Left lung (tissue), 10 donors: ENCODE results near the gene RTN4RL2. TPM values are rescaled to one million over a fixed set of nuclear protein-coding genes. Genes with fewer than 3 reads are reported as not detected.

ENCODE experiments used
- ATAC-seq: fragments of 200-7000 bp; cut with Tn5 transposase; one replicate; pipeline ENCODE4 v1.9.1; 2020; ENCODE audit warnings: moderate library complexity
- DNase-seq, 4 donors: peaks; one replicate each; pipeline ENCODE4 v3.0.0-alpha.2; 2013 to 2020
- H3K27ac ChIP-seq, 2 donors: fragments of 200-600 bp; sonication (generic) in 1 of 2; one replicate each; pipeline versions ENCODE4 v1.5.0 to v1.8.0; 2020 to 2021
- H3K27me3 ChIP-seq, 2 donors: fragments of 200-600 bp; sonication (generic) in 1 of 2; one replicate each; pipeline versions ENCODE4 v1.5.0 to v1.8.0; 2020 to 2021
- H3K36me3 ChIP-seq, 2 donors: fragments of 200-600 bp; sonication (generic) in 1 of 2; one replicate each; pipeline versions ENCODE4 v1.5.0 to v1.8.0; 2020 to 2021
- H3K4me1 ChIP-seq, 2 donors: fragments of 200-600 bp; one replicate each; pipeline ENCODE4 v1.8.0; 2021
- H3K4me3 ChIP-seq, 2 donors: fragments of 200-600 bp; sonication (generic) in 1 of 2; one replicate each; pipeline versions ENCODE4 v1.5.0 to v1.8.0; 2020 to 2021; ENCODE audit warnings: mild to moderate bottlenecking in 1 of 2
- H3K9me3 ChIP-seq, 2 donors: fragments of 200-600 bp; sonication (generic) in 1 of 2; one replicate each; pipeline versions ENCODE4 v1.5.0 to v1.8.0; 2020 to 2021
- intact Hi-C, 2 donors: fragments of 100-400 bp; cut with DNase I; formaldehyde crosslinking; loops; one replicate each; pipeline versions ENCODE4 v1.11.2 to v1.14.2; 2022
- polyA plus RNA-seq, 6 donors: library from polyadenylated mRNA; unstranded; fragments of 120-200 nt; gene quantifications; one replicate each; pipeline ENCODE4 v1.2.1, GENCODE V29; 2013; ENCODE audit not compliant: insufficient read length in 6 of 6
- total RNA-seq, 2 donors: library from RNA; stranded (reverse); fragmentation: NEBNext Ultra II Directional; extraction: Animal tissue kit (Norgen Biotek cat#: 25700); gene quantifications; one replicate each; pipeline ENCODE4 v1.2.1, GENCODE V29; 2021
- TF ChIP-seq, protein P1 (sequence below), 2 donors: fragments of 200-600 bp; sonication (generic) in 1 of 2; IDR thresholded peaks; one replicate each; pipeline versions ENCODE4 v1.5.0 to v1.8.0; 2021; ENCODE audit warnings: antibody characterized with exemption in 2 of 2
- donor health status: DM: no; HTN: yes; CAD: no.
- donor health status: DM: no; HTN: no; CAD: no.

Gene RTN4RL2
- total and polyA plus RNA-seq, 8 donors = 0.87 to 4.8 (median 2.5) TPM

DNA sequence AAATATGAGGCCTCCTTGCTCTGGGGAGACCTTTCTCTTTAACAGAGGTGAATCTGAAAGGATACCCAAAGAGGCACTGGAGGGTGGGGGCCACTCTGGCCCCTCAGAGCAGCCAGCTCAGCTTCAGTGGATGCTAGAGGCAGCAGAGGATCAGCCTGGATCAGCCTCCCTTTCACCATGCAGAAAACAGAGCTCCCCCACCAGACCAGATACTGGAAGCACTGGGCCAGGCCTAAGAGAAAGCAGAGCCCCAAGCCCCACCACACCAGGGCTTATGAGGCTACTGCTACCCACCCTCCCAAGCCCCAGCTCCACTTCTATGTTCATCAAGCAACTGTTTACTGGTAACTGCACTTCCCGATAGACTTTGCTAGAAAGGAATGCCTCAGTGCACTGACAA lies 29.4 kb upstream of the RTN4RL2 start:
- H3K9me3 ChIP-seq = no peaks in the 10 kb centered on the region
- peaks cover 37 to 69% of the 10 kb centered on the region in 2 donors for H3K4me1 ChIP-seq
- ATAC-seq (no peak), DNase-seq (no peak)
- H3K27ac ChIP-seq = peak overlapping the region in 1 of 2 donors; percentile 28
- TF ChIP-seq, protein P1, sequence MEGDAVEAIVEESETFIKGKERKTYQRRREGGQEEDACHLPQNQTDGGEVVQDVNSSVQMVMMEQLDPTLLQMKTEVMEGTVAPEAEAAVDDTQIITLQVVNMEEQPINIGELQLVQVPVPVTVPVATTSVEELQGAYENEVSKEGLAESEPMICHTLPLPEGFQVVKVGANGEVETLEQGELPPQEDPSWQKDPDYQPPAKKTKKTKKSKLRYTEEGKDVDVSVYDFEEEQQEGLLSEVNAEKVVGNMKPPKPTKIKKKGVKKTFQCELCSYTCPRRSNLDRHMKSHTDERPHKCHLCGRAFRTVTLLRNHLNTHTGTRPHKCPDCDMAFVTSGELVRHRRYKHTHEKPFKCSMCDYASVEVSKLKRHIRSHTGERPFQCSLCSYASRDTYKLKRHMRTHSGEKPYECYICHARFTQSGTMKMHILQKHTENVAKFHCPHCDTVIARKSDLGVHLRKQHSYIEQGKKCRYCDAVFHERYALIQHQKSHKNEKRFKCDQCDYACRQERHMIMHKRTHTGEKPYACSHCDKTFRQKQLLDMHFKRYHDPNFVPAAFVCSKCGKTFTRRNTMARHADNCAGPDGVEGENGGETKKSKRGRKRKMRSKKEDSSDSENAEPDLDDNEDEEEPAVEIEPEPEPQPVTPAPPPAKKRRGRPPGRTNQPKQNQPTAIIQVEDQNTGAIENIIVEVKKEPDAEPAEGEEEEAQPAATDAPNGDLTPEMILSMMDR (IDR thresholded peaks at IDR 0.05) = no peak
- H3K36me3 ChIP-seq = peaks cover 0 to under 1% of the 10 kb centered on the region in 2 donors
- H3K27me3 ChIP-seq = no peaks in the 10 kb centered on the region
- intact Hi-C loops = no loop called here
- H3K4me3 ChIP-seq = no peak overlapping the region

DNA sequence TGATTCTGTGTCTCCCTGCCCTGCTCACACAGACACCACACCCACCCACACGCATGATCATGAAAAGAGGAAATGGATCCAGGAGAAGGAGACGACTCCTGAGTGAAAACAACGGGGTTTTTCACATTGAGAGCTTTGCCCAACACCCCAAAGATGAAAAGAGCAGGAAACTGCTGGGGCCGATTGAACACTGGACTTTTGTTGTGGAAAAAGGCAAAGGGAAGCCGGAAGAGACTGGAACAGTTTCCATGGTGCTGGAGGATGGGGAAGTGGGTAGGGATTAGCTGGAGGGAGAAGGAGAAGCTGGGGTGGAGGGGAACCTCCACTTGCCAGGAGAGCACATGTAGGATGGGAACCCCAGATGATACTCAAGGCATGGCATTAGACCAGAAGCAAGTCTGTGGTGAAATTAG lies 28.2 kb upstream of the RTN4RL2 start:
- Histone ChIP-seq H3K27me3 (no peaks in the 10 kb centered on the region), H3K9me3 (no peaks in the 10 kb centered on the region), H3K27ac (peak overlapping the region in 1 of 2 donors; percentile 83), H3K4me1 (peaks cover 28 to 59% of the 10 kb centered on the region in 2 donors), H3K4me3 (no peak overlapping the region), H3K36me3 (no peaks in the 10 kb centered on the region)
- no peak for ATAC-seq
- intact Hi-C loops = no loop called here
- peak in 1 of 4 donors; percentile 34 for DNase-seq
- TF ChIP-seq, protein P1 (IDR thresholded peaks at IDR 0.05) = no peak

DNA sequence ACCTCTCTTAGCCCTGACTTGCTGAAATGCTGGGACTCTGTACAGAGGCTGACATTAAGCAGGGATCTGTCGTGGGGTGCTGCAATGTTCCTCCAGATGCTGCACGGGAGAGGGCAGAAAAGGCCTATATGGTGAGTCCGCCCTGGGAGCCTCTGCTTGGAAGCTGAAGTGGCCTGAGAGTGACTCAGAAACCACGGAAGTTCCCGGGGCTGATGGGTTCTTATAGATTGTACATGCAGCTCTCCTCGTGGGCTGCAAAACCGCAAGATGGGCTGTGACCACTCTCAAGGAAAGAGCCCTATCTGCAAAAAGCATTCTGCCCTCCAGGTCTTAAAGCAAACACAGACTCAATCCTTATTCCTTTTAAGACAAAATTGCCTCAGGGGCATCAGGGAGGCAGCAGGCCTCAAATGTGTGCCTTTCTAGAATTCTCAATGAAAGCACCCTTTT lies 27.6 kb upstream of the RTN4RL2 start:
- TF ChIP-seq, protein P1 (IDR thresholded peaks at IDR 0.05) = no peak
- intact Hi-C loops = no loop called here
- Histone ChIP-seq H3K27ac (peak overlapping the region; percentile 68 to 83), H3K36me3 (no peaks in the 10 kb centered on the region), H3K9me3 (no peaks in the 10 kb centered on the region), H3K4me3 (no peak overlapping the region), H3K4me1 (peaks cover 27 to 53% of the 10 kb centered on the region in 2 donors), H3K27me3 (no peaks in the 10 kb centered on the region)
- DNase-seq = peak in 1 of 4 donors; percentile 77
- ATAC-seq = peak; percentile 58

DNA sequence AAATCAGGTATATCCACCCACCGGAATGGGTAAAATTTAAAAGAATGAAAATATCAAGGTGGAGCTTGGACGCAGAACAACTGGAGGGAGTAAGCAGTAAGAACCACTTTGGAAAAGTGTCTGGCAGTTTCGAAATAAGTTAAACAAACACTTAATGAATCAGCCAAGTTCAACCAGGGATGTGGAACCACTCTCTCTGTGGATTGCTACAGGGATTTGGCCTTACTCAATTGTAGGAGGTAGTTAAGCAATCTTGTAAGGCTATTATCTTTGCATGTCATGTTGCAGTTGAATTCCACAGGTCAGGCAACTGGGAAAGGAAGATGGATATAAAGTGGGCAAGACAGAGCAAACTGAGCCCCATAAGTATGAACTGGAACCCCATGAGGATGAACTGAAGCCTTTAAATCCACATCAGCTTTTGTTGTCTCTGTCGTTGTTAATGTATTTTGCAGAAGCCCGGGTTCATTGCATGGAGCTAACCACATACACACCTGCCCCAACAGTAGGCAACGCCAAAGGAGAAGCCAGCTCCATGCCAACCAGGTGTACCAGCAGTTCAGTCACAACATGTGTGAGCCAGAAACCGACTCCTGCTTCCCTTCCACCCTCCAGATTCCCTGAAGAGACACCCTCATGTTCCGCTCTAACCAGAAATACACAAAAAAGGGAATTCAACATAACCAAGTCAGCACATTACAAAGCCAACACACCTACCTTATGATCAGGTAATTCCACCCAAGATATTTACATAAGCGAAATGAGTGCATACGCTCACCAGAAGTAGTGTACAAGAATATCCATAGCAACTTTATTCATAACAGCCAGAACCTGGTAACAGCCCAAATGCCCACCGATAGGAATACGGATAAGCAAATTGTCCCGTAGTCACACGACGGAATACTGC lies 25.4 kb upstream of the RTN4RL2 start:
- Histone ChIP-seq H3K4me3 (no peak overlapping the region), H3K9me3 (no peaks in the 10 kb centered on the region), H3K27ac (peak overlapping the region; percentile 68 to 83), H3K36me3 (no peaks in the 10 kb centered on the region), H3K27me3 (no peaks in the 10 kb centered on the region), H3K4me1 (peaks cover 21 to 45% of the 10 kb centered on the region in 2 donors)
- peak in 3 of 4 donors; percentile 33 to 90 (median 76) for DNase-seq
- ATAC-seq = peak; percentile 73
- intact Hi-C loops = no loop called here
- TF ChIP-seq, protein P1 (IDR thresholded peaks at IDR 0.05) = no peak

DNA sequence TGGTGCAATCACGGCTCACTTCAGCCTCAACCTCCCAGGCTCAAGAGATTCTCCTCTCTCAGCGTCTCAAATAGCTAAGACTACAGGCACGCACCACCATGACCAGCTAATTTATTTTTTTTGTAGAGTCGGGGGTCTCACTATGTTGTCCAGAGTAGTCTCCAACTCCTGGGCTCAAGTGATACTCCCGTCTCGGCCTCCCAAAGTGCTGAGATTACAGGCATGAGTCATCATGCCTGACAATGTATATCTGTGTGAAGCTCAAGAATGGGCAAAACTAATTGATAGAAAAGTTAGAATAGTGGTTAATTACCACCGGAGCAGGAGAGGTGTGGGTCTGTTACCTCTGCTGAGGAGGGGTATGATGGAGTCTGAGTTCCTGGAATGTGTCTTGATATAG lies 24.3 kb upstream of the RTN4RL2 start:
- DNase-seq = no peak
- Histone ChIP-seq H3K27me3 (no peaks in the 10 kb centered on the region), H3K4me3 (no peak overlapping the region), H3K27ac (no peak overlapping the region), H3K4me1 (peaks cover 21 to 45% of the 10 kb centered on the region in 2 donors), H3K9me3 (no peaks in the 10 kb centered on the region), H3K36me3 (no peaks in the 10 kb centered on the region)
- intact Hi-C loops = no loop called here
- ATAC-seq = no peak
- TF ChIP-seq, protein P1 (IDR thresholded peaks at IDR 0.05) = no peak
